Vagina (tissue), 2 donors: ENCODE data around the gene SEPTIN6.
"Not testable (repeated sequence)": the region's sequence is repeated elsewhere in the genome, so short reads cannot be mapped to it uniquely, and the experiment has no call there.

Source experiments
- CTCF ChIP-seq, 3 experiments: fragments of 450-650 bp in 2 of 3; fragments of 200-600 bp in 1 of 3; sonication (generic) in 1 of 3; IDR thresholded peaks; one replicate each; pipeline ENCODE4 v1.5.1; 2017 to 2019; ENCODE audit warnings: antibody characterized with exemption in 3 of 3, mild to moderate bottlenecking in 2 of 3, moderate library complexity in 2 of 3
- POLR2A ChIP-seq, 2 donors: fragments of 450-650 bp; IDR thresholded peaks; one replicate each; pipeline ENCODE4 v1.6.1; 2017; ENCODE audit warnings: antibody characterized with exemption in 2 of 2, mild to moderate bottlenecking in 2 of 2, moderate library complexity in 2 of 2
- POLR2AphosphoS5 ChIP-seq, 2 donors: sonication (generic); formaldehyde crosslinking; IDR thresholded peaks; one replicate each; pipeline ENCODE4 v1.9.0; 2017; ENCODE audit warnings: antibody characterized with exemption in 2 of 2, mild to moderate bottlenecking in 2 of 2, low read depth in 1 of 2; ENCODE audit not compliant: insufficient read depth in 1 of 2

GRCh38 chrX:119684312-119684711, 8.7 kb downstream of the SEPTIN6 start:
- TF ChIP-seq CTCF (IDR thresholded peaks at IDR 0.05); POLR2A (IDR thresholded peaks at IDR 0.05); POLR2AphosphoS5 (IDR thresholded peaks at IDR 0.05; ENCODE audit: insufficient read depth in 1 of 2, low read depth in 1 of 2): not testable (repeated sequence)
